HG03039 (cell line): ENCODE data around the gene SMIM24.
"Not testable (repeated sequence)": the region's sequence is repeated elsewhere in the genome, so short reads cannot be mapped to it uniquely, and the experiment has no call there.

Experiments used
- ATAC-seq: cut with Tn5 transposase; IDR thresholded peaks from one replicate; pipeline ENCODE4 v1.9.1; 2021; ENCODE audit warnings: mild to moderate bottlenecking, moderate library complexity; ENCODE audit not compliant: unreplicated experiment

SMIM24 gene

DNA sequence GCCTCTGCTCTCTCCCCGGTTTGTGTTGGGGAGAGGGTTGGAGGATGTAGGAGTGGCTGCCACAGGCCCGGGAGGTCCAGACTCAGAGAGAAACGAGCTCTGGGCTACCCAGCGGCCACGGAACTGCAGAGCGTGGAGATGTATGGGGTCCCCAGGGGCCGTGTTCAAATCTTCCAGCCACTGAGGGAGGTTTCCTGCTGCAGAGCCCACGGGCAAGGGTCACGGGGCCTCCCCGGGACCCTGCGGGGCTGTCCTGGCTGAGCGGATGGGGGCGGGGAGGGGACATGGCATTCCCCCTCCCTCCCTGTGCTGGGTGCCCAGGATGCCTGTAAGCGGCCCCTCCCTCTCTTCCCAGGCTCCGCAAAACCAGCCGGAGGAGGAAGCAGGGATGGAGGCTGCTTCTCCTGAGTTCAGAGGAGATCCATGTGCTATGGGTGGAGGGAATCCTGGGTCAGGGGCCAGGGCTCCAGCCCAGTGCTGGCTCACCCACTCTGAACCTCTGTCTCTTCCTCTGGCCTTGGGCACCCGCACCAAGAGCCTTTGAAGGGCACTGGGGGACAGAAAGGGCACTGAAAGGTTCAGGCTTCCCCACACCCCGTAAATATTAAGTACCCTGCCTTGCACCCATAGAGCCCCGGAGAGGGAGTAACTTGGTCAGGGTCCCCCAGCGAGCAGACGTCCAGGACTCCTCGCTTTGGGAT, 22.6 kb downstream of the SMIM24 start:
- ATAC-seq: no peak

GRCh38 chr19:3456925-3457527, 23.3 kb downstream of the SMIM24 start:
- ATAC-seq: no peak

DNA sequence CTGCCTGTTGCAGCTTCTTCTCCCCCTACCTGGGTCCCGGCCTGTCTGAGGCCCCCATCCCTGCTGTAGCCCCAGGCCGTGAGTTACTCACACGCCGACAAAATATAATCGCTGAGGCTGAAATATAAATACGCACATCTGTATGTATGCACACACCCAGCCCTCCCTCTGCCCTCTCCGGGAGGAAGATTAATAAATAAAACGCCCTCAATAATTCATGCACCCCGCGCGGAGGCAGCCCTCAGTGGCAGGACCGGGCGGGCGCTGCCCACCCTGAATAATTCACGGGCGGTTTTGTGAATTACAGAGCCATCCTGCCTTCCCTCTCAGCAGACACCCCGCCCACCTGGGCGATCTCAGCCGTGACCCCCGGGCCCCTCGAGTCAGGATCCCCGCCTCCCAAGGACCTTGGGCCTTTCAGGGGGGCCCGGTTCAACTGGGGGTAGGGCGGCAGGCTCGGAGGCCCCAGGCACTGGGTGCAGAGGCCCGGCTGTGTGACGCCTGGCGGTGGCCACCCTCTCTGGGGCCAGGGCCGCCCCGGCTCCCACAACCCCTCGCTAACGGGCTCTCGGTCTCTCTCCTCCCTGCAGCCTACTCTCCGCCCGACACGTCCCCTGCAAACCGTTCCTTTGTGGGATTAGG, 24.2 kb downstream of the SMIM24 start:
- ATAC-seq: no peak

DNA sequence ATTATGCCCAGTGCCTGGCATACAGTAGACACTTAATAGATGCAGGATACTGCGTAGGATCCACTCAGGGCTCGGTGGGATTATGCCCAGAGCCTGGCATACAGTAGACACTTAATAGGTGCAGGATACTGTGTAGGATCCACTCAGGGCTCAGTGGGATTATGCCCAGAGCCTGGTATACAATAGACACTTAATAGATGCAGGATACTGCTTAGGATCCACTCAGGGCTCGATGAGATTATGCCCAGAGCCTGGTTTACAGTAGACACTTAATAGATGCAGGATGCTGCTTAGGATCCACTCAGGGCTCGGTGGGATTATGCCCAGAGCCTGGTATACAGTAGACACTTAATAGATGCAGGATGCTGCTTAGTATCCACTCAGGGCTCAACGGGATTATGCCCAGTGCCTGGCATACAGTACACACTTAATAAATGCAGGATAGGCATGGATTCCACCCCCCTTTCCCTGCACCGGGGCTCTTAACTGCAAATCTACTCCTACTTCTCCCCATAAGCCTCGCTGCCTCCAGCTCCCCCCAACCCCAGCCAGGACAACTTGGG, 24.9 kb downstream of the SMIM24 start:
- ATAC-seq: no peak

GRCh38 chr19:3454656-3455392, 25.5 kb downstream of the SMIM24 start:
- no peak for ATAC-seq

DNA sequence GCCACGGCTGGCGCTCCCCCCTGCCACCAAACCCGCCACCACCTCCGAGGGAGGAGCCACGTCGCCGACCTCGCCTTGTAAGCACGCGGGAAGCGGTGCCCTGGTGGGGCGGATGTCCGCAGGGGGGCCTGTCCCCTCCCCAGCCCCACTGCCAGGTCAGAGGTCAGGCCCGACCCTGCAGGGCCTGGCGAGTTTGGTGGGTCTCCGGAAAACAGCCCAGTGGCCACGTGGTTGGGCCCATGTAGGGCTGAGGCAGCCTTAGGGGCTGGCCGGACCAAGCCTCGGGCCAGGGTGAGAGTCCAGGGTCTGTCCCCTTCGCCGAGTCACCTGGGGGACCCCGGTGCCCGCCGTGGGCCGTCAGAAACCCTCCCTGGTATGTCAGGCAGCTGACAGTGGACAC, 26.5 kb downstream of the SMIM24 start:
- ATAC-seq: no peak

- ATAC-seq: not testable (repeated sequence)
Measured at GRCh38 chr19:3452942-3453214, 27.4 kb downstream of the SMIM24 start.

- no peak for ATAC-seq
Measured at GRCh38 chr19:3452171-3452941, 28.0 kb downstream of the SMIM24 start.

DNA sequence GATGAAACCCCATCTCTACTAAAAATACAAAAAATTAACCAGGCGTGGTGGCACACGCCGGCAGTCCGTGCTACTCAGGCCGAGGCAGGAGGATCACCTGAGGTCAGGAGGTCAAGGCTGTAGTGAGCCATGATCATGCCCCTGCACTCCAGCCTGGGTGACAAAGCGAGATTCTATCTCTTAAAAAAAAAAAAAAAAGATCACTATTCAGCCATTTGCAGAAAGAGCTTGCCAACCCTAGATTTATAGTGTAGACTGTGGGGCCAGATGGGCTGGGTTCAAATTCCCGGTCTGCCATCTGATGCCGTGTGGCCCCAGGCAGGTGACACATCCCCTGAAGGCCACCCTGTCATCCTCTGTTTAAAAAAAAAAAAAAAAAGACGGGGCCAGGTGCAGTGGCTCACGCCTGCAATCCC, 28.9 kb downstream of the SMIM24 start:
- no peak for ATAC-seq

DNA sequence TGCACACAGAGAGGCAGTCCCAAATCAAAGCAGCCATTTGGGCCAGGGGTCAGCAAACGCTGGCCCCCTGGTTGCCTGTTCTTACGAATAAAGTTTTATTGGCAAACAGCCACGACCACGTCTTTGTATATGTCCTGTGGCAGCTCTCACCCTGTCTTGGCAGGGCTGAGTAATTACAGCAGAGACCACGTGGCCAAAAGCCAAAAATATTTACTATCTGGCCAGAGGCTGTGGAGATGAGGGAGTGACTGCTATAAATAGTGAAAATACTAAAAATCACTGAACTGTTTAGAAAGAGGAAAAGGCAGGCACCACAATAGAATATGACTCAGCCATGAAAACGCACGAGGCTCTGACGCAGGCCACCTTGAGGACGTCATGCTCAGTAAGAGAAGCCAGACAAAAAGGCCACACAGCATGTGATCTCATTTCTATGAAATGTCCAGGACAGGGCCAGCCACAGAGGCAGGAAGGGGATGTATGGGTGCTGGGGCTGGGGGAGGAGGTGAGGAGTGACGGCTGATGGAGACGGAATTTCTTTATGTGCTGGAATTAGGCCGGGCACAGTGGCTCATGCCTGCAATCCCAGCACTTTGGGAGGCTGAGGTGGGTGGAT, 29.4 kb downstream of the SMIM24 start:
- no peak for ATAC-seq

DNA sequence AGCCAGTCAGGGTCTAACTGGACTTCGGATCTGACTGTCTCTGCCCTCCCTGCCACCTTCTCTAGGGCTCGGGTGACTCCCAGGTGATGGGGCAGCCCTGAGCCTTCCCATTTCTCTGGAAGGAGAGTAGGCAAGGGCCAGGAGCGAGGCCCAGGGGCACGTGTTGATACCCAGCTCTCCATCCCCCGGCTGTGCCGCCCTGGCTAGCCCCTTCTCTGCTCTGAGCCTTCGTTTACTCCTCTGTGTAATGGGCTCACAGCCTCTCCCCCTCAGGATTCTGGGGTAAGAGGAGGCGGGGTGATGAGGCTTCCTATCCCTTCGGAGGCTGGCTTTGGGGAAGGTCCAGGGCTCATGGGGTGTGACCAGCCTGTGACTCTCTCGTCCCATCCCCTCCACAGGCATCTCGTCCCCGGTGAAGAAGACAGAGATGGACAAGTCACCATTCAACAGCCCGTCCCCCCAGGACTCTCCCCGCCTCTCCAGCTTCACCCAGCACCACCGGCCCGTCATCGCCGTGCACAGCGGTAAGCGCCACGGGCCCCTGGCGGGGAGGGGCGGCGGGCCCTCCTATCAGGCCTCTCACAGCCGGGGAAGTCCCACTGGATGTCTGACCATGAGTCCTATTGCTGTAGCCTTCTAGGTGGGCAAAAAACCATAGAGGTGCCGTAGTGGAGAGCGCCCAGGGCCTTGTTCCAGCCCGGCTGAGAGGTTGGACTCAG, 31.6 kb downstream of the SMIM24 start:
- ATAC-seq: no peak

GRCh38 chr19:3446657-3447056, 33.7 kb downstream of the SMIM24 start:
- ATAC-seq: not testable (repeated sequence)

GRCh38 chr19:3444695-3445234, 35.6 kb downstream of the SMIM24 start:
- ATAC-seq: no peak

GRCh38 chr19:3443840-3444694, 36.3 kb downstream of the SMIM24 start:
- ATAC-seq: no peak

DNA sequence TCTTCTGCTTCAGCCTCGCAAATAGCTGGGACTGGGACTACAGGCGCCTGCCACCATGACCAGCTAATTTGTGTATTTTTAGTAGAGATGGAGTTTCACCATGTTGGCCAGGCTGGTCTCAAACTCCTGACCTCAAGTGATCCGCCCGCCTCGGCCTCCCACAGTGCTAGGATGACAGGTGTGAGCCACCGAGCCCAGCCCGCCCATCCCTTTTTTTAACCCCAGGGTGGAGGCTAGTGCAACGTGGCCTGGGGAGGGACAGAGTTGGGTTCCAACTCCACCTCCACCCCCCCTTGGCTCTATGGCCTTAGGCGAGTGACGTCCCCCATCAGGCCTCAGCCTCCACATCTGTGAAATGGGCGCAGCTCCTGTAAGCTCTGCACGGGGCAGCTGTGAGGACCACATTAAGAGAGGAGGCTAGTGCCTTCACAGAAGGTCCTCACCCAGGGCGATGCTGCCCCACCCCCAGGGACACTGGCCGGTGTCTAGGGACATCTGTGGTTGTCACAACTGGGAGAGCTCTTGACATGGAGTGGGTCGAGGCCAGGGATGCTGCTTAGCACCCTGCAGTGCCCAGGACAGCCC, 37.7 kb downstream of the SMIM24 start:
- ATAC-seq: no peak

DNA sequence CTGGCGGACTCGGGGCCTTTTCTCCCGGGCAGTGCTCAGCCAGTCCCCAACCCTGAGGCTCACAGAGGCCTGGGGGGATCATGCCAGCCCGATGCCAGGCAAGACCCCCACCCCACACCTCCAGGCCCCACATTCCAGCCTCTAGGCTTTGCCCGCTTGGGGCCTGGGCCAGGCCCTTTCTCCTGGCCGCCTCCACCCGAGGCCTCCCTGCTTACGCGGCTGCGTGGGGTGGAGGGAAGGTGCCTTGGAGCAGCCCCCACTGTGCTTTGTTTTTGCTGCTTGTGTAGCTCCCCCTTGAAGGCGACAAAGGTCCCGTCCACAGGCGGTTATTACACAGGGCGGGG, 38.4 kb downstream of the SMIM24 start:
- no peak for ATAC-seq

- ATAC-seq: no peak
Measured at GRCh38 chr19:3441089-3441985, 39.0 kb downstream of the SMIM24 start.
